CD4-positive, CD25-positive, alpha-beta regulatory T cell (primary cell): ENCODE data around the gene WASHC4. TPM values are rescaled to one million over a fixed set of nuclear protein-coding genes. Genes with fewer than 3 reads are reported as not detected.
A peak's percentile ranks its signal among the peaks of the same experiment; 100 is the strongest.
"Not testable (repeated sequence)": the region's sequence is repeated elsewhere in the genome, so short reads cannot be mapped to it uniquely, and the experiment has no call there.

Experiments
- ATAC-seq, 2 donors: fragments of 150-1000 bp; cut with Tn5 transposase; one replicate each; pipeline ENCODE4 v1.10.0; 2021; ENCODE audit warnings: low read depth in 2 of 2, moderate number of reproducible peaks in 2 of 2, moderate library complexity in 1 of 2
- DNase-seq, 3 donors: peaks; one replicate each; pipeline versions ENCODE4 v3.0.0 to v3.0.0-alpha.2; 2012 to 2022; ENCODE audit warnings: mixed read lengths in 1 of 3
- H3K27ac ChIP-seq: one replicate; pipeline ENCODE4 v1.7.0; 2013; ENCODE audit warnings: mild to moderate bottlenecking, low read length; ENCODE audit not compliant: insufficient read depth, poor library complexity, severe bottlenecking
- H3K27me3 ChIP-seq: one replicate; pipeline ENCODE4 v1.7.0; 2013; ENCODE audit warnings: low read length; ENCODE audit not compliant: control insufficient read depth, insufficient read depth
- H3K36me3 ChIP-seq: one replicate; pipeline ENCODE4 v1.7.0; 2013; ENCODE audit warnings: mild to moderate bottlenecking, low read length, moderate library complexity; ENCODE audit not compliant: control insufficient read depth, insufficient read depth
- H3K4me1 ChIP-seq: 2 replicates; pipeline ENCODE4 v1.7.0; 2013; ENCODE audit warnings: mild to moderate bottlenecking, low read length; ENCODE audit not compliant: insufficient read depth, control insufficient read depth, poor library complexity, severe bottlenecking
- H3K4me3 ChIP-seq: one replicate; pipeline ENCODE4 v1.7.0; 2013; ENCODE audit warnings: low read depth, mild to moderate bottlenecking, low read length, moderate library complexity
- H3K9me3 ChIP-seq, 2 experiments: 1 replicate in 1 of 2; 2 replicates in 1 of 2; pipeline ENCODE4 v1.7.0; 2013; ENCODE audit warnings: low read length in 2 of 2, mild to moderate bottlenecking in 1 of 2, moderate library complexity in 1 of 2; ENCODE audit not compliant: control insufficient read depth in 2 of 2
- H3K27ac Mint-ChIP-seq, 3 donors: one replicate each; pipeline ENCODE4 v1.8.0; 2020 to 2022; ENCODE audit warnings: mild to moderate bottlenecking in 3 of 3, mixed read lengths in 3 of 3, moderate library complexity in 2 of 3
- H3K27me3 Mint-ChIP-seq: one replicate; pipeline ENCODE4 v1.8.0; 2022; ENCODE audit warnings: mild to moderate bottlenecking, mixed read lengths
- H3K36me3 Mint-ChIP-seq: one replicate; pipeline ENCODE4 v1.8.0; 2020; ENCODE audit warnings: mixed read lengths
- H3K4me1 Mint-ChIP-seq, 4 donors: one replicate each; pipeline ENCODE4 v1.8.0; 2020 to 2022; ENCODE audit warnings: mixed read lengths in 4 of 4, mild to moderate bottlenecking in 1 of 4
- H3K4me3 Mint-ChIP-seq, 4 donors: one replicate each; pipeline ENCODE4 v1.8.0; 2020 to 2022; ENCODE audit warnings: mild to moderate bottlenecking in 4 of 4, mixed read lengths in 4 of 4, moderate library complexity in 3 of 4
- H3K9me3 Mint-ChIP-seq, 7 donors: one replicate each; pipeline ENCODE4 v1.8.0; 2020 to 2022; ENCODE audit warnings: mixed read lengths in 7 of 7, mild to moderate bottlenecking in 3 of 7, moderate library complexity in 2 of 7
- polyA plus RNA-seq, 4 donors: library from polyadenylated mRNA; unstranded; fragments of 300-500 nt; fragmentation: Illumina TruSeq; gene quantifications; one replicate each; pipeline ENCODE4 v1.2.3, GENCODE V29; 2021
- total RNA-seq: library from RNA; stranded (reverse); gene quantifications from one replicate; pipeline ENCODE4 v1.2.3, GENCODE V29; 2022

The WASHC4 gene
- total and polyA plus RNA-seq, 5 donors from 2014 or later = 24.0 to 41.2 (median 28.5) TPM

DNA sequence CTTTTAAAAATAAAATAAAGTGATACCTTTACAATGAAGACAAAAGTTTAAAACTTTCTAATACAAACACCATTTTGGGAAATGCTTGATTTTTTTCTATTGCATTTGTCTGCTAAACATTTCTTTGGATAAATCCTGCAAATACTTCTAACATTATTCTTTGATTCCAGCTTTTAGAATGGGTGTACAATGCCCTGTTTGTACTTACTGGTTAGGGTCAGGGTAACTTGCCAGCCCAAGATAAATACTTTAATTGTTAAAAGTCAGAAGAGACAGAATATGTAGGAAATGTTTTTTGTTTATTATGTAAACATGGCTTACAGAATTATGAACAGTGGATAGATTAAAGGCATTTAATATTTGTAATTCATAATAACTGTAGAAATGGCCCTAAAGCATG is 60.5 kb downstream of the WASHC4 start:
- no peak for ATAC-seq
- no peak overlapping the region for H3K27ac Mint-ChIP-seq
- H3K36me3 Mint-ChIP-seq = peaks cover 17% of the 10 kb centered on the region

DNA sequence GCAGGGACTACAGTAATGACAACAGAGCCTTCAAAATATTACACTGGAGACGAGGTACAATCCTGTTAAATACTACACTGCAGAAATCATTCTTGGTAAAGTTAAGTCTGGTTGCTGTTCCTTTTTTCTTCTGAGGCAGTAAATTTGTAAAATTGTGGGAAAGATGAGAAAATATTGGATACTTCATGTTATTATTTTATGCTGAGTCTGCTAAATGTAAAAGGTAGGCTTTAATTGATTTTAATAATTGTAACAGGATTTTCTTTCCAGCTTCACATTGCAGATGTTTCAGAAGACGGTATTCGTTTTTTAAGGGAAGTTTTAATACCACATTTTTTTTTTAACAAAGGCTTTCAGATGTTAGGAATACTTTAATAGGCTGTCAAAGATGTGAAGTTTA is 62.6 kb downstream of the WASHC4 start:
- no peak overlapping the region for H3K4me3 Mint-ChIP-seq
- Histone ChIP-seq H3K36me3 (peaks cover 71% of the 10 kb centered on the region), H3K9me3 (no peaks in the 10 kb centered on the region), H3K4me1 (no peaks in the 10 kb centered on the region), H3K27me3 (no peaks in the 10 kb centered on the region), H3K4me3 (no peak overlapping the region), H3K27ac (no peak overlapping the region)
- peaks cover 17% of the 10 kb centered on the region for H3K36me3 Mint-ChIP-seq
- DNase-seq = no peak
- ATAC-seq = no peak
- peaks cover 0 to 6% (median 4%) of the 10 kb centered on the region in 4 donors for H3K4me1 Mint-ChIP-seq
- no peaks in the 10 kb centered on the region for H3K27me3 Mint-ChIP-seq
- no peaks in the 10 kb centered on the region for H3K9me3 Mint-ChIP-seq
- H3K27ac Mint-ChIP-seq = no peak overlapping the region

More for the DNA sequence above, 60.5 kb downstream of the WASHC4 start:
- Histone ChIP-seq H3K27me3 (no peaks in the 10 kb centered on the region), H3K36me3 (peaks cover 75% of the 10 kb centered on the region), H3K9me3 (no peaks in the 10 kb centered on the region), H3K4me3 (no peak overlapping the region), H3K4me1 (no peaks in the 10 kb centered on the region), H3K27ac (no peak overlapping the region)
- peaks cover 0 to 8% (median 4%) of the 10 kb centered on the region in 4 donors for H3K4me1 Mint-ChIP-seq
- DNase-seq = no peak
- no peak overlapping the region for H3K4me3 Mint-ChIP-seq
- H3K9me3 Mint-ChIP-seq = no peaks in the 10 kb centered on the region
- H3K27me3 Mint-ChIP-seq = no peaks in the 10 kb centered on the region

- Mint-ChIP-seq H3K4me3 (no peak overlapping the region), H3K9me3 (no peaks in the 10 kb centered on the region), H3K4me1 (peaks cover 0 to 11% (median 7%) of the 10 kb centered on the region in 4 donors), H3K36me3 (peaks cover 28% of the 10 kb centered on the region), H3K27ac (no peak overlapping the region), H3K27me3 (no peaks in the 10 kb centered on the region)
- no peak for DNase-seq
- no peaks in the 10 kb centered on the region for H3K27me3 ChIP-seq
- no peak overlapping the region for H3K4me3 ChIP-seq
- H3K4me1 ChIP-seq = no peaks in the 10 kb centered on the region
- H3K27ac ChIP-seq = no peak overlapping the region
- peaks cover 71% of the 10 kb centered on the region for H3K36me3 ChIP-seq
- no peak for ATAC-seq
- no peaks in the 10 kb centered on the region for H3K9me3 ChIP-seq
Observed at GRCh38 chr12:105171691-105172436, 64.3 kb downstream of the WASHC4 start.

- Histone ChIP-seq H3K9me3 (no peaks in the 10 kb centered on the region), H3K27me3 (no peaks in the 10 kb centered on the region), H3K4me3 (no peak overlapping the region), H3K27ac (no peak overlapping the region), H3K4me1 (no peaks in the 10 kb centered on the region), H3K36me3 (peaks cover 43% of the 10 kb centered on the region)
- no peak overlapping the region for H3K4me3 Mint-ChIP-seq
- H3K9me3 Mint-ChIP-seq = peaks cover 0 to 4% (median 0%) of the 10 kb centered on the region in 7 donors
- ATAC-seq (no peak), DNase-seq (no peak)
- H3K4me1 Mint-ChIP-seq = peaks cover under 1 to 13% (median 8%) of the 10 kb centered on the region in 4 donors
- peaks cover 39% of the 10 kb centered on the region for H3K36me3 Mint-ChIP-seq
- H3K27me3 Mint-ChIP-seq = no peaks in the 10 kb centered on the region
- H3K27ac Mint-ChIP-seq = peak overlapping the region in 2 of 3 donors; percentile 25 to 59
Observed at GRCh38 chr12:105175397-105175990, 68.0 kb downstream of the WASHC4 start.

DNA sequence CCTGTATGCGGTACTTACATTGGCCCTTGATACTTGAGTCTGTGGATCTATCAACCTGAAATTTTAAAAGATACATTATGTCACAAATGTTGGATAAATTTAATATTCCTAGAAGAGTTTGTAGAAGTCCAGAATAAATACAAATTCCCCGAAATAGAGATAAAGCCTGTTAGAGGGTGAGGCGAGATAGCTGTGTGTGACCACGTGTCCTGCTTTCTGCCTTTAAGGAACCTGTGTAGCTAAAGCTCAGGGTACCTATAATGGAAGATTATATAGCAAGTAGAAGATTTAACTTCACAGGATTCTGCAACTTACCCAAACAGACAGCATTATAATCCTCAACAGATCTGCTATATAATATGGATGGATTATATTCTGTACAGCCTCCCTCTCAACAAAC is 69.7 kb downstream of the WASHC4 start:
- no peaks in the 10 kb centered on the region for H3K27me3 Mint-ChIP-seq
- no peak overlapping the region for H3K27ac ChIP-seq
- DNase-seq (no peak), ATAC-seq (no peak)
- no peak overlapping the region for H3K27ac Mint-ChIP-seq
- H3K9me3 Mint-ChIP-seq = peaks cover 0 to 4% (median 2%) of the 10 kb centered on the region in 7 donors
- no peaks in the 10 kb centered on the region for H3K9me3 ChIP-seq
- H3K36me3 ChIP-seq = peaks cover 38% of the 10 kb centered on the region
- H3K4me3 Mint-ChIP-seq = no peak overlapping the region
- H3K4me1 ChIP-seq = no peaks in the 10 kb centered on the region
- no peak overlapping the region for H3K4me3 ChIP-seq
- H3K27me3 ChIP-seq = no peaks in the 10 kb centered on the region
- H3K36me3 Mint-ChIP-seq = peaks cover 53% of the 10 kb centered on the region
- peaks cover 5 to 13% (median 11%) of the 10 kb centered on the region in 4 donors for H3K4me1 Mint-ChIP-seq

- H3K27ac ChIP-seq, DNase-seq: not testable (repeated sequence)
Observed at GRCh38 chr12:105179114-105179513, 71.6 kb downstream of the WASHC4 start.

DNA sequence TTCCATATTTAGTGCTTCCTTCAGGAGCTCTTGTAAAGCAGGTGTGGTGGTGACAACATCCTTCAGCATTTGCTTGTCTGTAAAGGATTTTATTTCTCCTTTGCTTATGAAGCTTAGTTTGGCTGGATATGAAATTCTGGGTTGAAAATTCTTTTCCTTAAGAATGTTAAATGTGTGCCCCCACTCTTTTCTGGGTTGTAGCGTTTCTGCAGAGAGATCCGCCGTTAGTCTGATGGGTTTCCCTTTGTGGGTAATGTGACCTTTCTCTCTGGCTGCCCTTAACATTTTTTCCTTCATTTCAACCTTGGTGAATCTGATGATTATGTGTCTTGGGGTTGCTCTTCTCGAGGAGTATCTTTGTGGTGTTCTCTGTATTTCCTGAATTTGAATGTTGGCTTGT is 75.9 kb downstream of the WASHC4 start:
- H3K4me1 Mint-ChIP-seq = peaks cover 10 to 18% (median 11%) of the 10 kb centered on the region in 4 donors
- H3K9me3 ChIP-seq, H3K4me3 ChIP-seq, H3K27me3 ChIP-seq, H3K27ac Mint-ChIP-seq, H3K4me3 Mint-ChIP-seq, H3K4me1 ChIP-seq, H3K27me3 Mint-ChIP-seq, ATAC-seq, H3K27ac ChIP-seq, DNase-seq: not testable (repeated sequence)
- H3K36me3 Mint-ChIP-seq = peaks cover 73% of the 10 kb centered on the region
- H3K9me3 Mint-ChIP-seq = peaks cover 0 to 13% (median 4%) of the 10 kb centered on the region in 7 donors
- H3K36me3 ChIP-seq = peaks cover 41% of the 10 kb centered on the region

More at GRCh38 chr12:105179114-105179513, 71.6 kb downstream of the WASHC4 start:
- H3K27ac Mint-ChIP-seq, ATAC-seq, H3K4me3 Mint-ChIP-seq, H3K4me1 ChIP-seq, H3K9me3 Mint-ChIP-seq, H3K9me3 ChIP-seq, H3K27me3 Mint-ChIP-seq, H3K27me3 ChIP-seq, H3K4me3 ChIP-seq: not testable (repeated sequence)
- peaks cover 9 to 18% (median 13%) of the 10 kb centered on the region in 4 donors for H3K4me1 Mint-ChIP-seq
- peaks cover 70% of the 10 kb centered on the region for H3K36me3 Mint-ChIP-seq
- peaks cover 27% of the 10 kb centered on the region for H3K36me3 ChIP-seq
